ENCODE data around the gene GPD2. TPM values are rescaled to one million over a fixed set of nuclear protein-coding genes. Genes with fewer than 3 reads are reported as not detected.

GPD2 gene
- total and polyA plus RNA-seq, 10 of the 15 experiments (the other 5 are each of a cell fraction or from before 2014, with no cell fraction given) = 10.0 to 73.5 (median 43.4) TPM

DNA sequence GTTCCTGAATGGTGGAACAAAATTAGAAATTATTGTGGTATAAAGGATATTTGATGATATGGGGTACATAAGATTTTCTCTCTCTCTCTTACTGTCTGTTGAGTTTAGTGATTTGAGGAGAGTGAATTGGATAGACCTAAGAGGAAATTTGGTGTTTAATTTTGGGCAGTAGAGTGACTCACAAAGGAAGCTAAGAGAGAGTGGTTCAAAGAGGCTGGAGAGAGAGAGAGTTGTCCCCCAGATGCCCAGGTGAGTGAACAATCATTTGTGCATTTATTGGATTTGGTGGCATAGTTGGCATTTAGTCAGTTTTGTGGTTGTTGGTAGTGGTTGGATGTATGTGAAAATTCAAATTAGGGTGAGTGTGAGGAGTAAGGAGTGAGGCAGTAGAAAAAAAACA, 56.8 kb downstream of the GPD2 start:
- H3K4me2 ChIP-seq (ENCODE audit: control insufficient read depth, insufficient read depth) = no peak overlapping the region
- CTCF ChIA-PET = interaction anchor here (0.9 to 1.3 kb wide), 4 partner anchors 11 to 20 kb away, joined by 3 to 4 read pairs (median 4); no protein-coding TSS in a partner anchor
- ATAC-seq (no peak), FAIRE-seq (no peak), DNase-seq (ENCODE audit: low read depth, low spot score) (no peak)
- TF ChIP-seq LARP7 (IDR thresholded peaks at IDR 0.05) (no peak), TAF1 (IDR thresholded peaks at IDR 0.05; ENCODE audit: borderline replicate concordance, low read depth, low read length) (no peak), SUPT20H (IDR thresholded peaks at IDR 0.05; ENCODE audit: borderline replicate concordance, control insufficient read depth, low read depth, low read length) (no peak), DPF2 (IDR thresholded peaks at IDR 0.05) (no peak), ATF7 (IDR thresholded peaks at IDR 0.05; ENCODE audit: low read depth) (no peak), PAX8 (IDR thresholded peaks at IDR 0.05) (no peak), PKNOX1 (IDR thresholded peaks at IDR 0.05) (no peak), RB1 (IDR thresholded peaks at IDR 0.05; ENCODE audit: borderline replicate concordance) (no peak), NFYB (IDR thresholded peaks at IDR 0.05; ENCODE audit: insufficient read depth, low read depth, low read length) (no peak), CREB1 (IDR thresholded peaks at IDR 0.05; ENCODE audit: low read depth) (no peak), RCOR1 (conservative IDR thresholded peaks at IDR 0.05; ENCODE audit: low read depth, low read length) (no peak), ASH2L (IDR thresholded peaks at IDR 0.05; ENCODE audit: borderline replicate concordance, low read depth) (no peak), IKZF2 (IDR thresholded peaks at IDR 0.05) (no peak)
- TF ChIP-seq, protein P1, sequence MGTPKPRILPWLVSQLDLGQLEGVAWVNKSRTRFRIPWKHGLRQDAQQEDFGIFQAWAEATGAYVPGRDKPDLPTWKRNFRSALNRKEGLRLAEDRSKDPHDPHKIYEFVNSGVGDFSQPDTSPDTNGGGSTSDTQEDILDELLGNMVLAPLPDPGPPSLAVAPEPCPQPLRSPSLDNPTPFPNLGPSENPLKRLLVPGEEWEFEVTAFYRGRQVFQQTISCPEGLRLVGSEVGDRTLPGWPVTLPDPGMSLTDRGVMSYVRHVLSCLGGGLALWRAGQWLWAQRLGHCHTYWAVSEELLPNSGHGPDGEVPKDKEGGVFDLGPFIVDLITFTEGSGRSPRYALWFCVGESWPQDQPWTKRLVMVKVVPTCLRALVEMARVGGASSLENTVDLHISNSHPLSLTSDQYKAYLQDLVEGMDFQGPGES (IDR thresholded peaks at IDR 0.05) = no peak
- TF ChIP-seq, protein P2, sequence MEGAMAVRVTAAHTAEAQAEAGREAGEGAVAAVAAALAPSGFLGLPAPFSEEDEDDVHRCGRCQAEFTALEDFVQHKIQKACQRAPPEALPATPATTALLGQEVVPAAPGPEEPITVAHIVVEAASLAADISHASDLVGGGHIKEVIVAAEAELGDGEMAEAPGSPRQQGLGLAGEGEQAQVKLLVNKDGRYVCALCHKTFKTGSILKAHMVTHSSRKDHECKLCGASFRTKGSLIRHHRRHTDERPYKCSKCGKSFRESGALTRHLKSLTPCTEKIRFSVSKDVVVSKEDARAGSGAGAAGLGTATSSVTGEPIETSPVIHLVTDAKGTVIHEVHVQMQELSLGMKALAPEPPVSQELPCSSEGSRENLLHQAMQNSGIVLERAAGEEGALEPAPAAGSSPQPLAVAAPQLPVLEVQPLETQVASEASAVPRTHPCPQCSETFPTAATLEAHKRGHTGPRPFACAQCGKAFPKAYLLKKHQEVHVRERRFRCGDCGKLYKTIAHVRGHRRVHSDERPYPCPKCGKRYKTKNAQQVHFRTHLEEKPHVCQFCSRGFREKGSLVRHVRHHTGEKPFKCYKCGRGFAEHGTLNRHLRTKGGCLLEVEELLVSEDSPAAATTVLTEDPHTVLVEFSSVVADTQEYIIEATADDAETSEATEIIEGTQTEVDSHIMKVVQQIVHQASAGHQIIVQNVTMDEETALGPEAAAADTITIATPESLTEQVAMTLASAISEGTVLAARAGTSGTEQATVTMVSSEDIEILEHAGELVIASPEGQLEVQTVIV (IDR thresholded peaks at IDR 0.05; ENCODE audit: borderline replicate concordance, partially characterized antibody) = no peak
- no peaks in the 10 kb centered on the region for H3K27me3 ChIP-seq (replicated peaks in 1 of 2; ENCODE audit: control insufficient read depth in 2 of 2, insufficient read depth in 2 of 2, low read length in 1 of 2)
- SMC1A ChIA-PET (ENCODE audit: uncharacterized antibody, unreplicated experiment) = interaction anchor here (1.3 to 1.6 kb wide), 2 partner anchors 14 to 158 kb away, joined by 3 to 4 read pairs; no protein-coding TSS in a partner anchor
- H3K27ac ChIP-seq (ENCODE audit: control insufficient read depth, insufficient read depth) = no peak overlapping the region
- no peak overlapping the region for H3K9ac ChIP-seq (ENCODE audit: control insufficient read depth, insufficient read depth, low read length)
- RAD21 ChIA-PET (ENCODE audit: unreplicated experiment) = interaction anchor here (0.6 to 1.2 kb wide), 5 partner anchors 13 to 558 kb away, joined by 3 to 9 read pairs (median 4); no protein-coding TSS in a partner anchor
- no peaks in the 10 kb centered on the region for H4K20me1 ChIP-seq (ENCODE audit: control insufficient read depth, insufficient read depth)
- H3K9me3 ChIP-seq (replicated peaks; ENCODE audit: control insufficient read depth, insufficient read depth, low read length) = no peaks in the 10 kb centered on the region
- no peak overlapping the region for H3K4me3 ChIP-seq
- no TSS peak for BruUV-seq (replicated peaks)
- H3K4me1 ChIP-seq (ENCODE audit: control insufficient read depth, insufficient read depth, low read length) = peaks cover 13% of the 10 kb centered on the region
- in situ Hi-C loops (cut with MboI) = no loop called here
- POLR2A ChIA-PET = interaction anchor here (0.6 kb wide), 1 partner anchor 141 kb away, joined by 9 read pairs; no protein-coding TSS in a partner anchor
- intact Hi-C loops (cut with micrococcal nuclease; ENCODE audit: unreplicated experiment) = no loop called here
- peaks cover 5% of the 10 kb centered on the region; the same call in 1 of the 2 replicates for H3K79me2 ChIP-seq (ENCODE audit: control insufficient read depth, insufficient read depth, low read length)
- no peaks in the 10 kb centered on the region; a peak in 1 of 4 replicates for H3K36me3 ChIP-seq (ENCODE audit: control insufficient read depth in 2 of 2, insufficient read depth in 2 of 2, low read length in 1 of 2)
- no peak overlapping the region for H2AFZ ChIP-seq (ENCODE audit: control insufficient read depth, low read depth, low read length)

Data from GM12878 (cell line).